ENCODE measurements around the gene TRIM62. TPM values are rescaled to one million over a fixed set of nuclear protein-coding genes. Genes with fewer than 3 reads are reported as not detected.
"Not testable (repeated sequence)": the region's sequence is repeated elsewhere in the genome, so short reads cannot be mapped to it uniquely, and the experiment has no call there.

Gene TRIM62
- total RNA-seq, 1 donor from 2014 or later = 4.8 TPM

GRCh38 chr1:33130297-33130696, 51.5 kb downstream of the TRIM62 start:
- no peaks in the 10 kb centered on the region for H3K36me3 ChIP-seq (ENCODE audit: control insufficient read depth, insufficient read depth, low read length)
- H3K27me3 ChIP-seq (ENCODE audit: control insufficient read depth, insufficient read depth, low read length) = no peaks in the 10 kb centered on the region
- H3K4me3 ChIP-seq (ENCODE audit: low read depth, low read length) = no peak overlapping the region
- no peak for DNase-seq (ENCODE audit: low read depth)
- no peak for TF ChIP-seq CTCF (IDR thresholded peaks at IDR 0.05; ENCODE audit: insufficient read depth, low read length, poor library complexity, severe bottlenecking)

GRCh38 chr1:33128781-33129180, 53.1 kb downstream of the TRIM62 start:
- no peak overlapping the region for H3K4me3 ChIP-seq (ENCODE audit: low read depth, low read length)

GRCh38 chr1:33127001-33127823, 54.6 kb downstream of the TRIM62 start:
- no peaks in the 10 kb centered on the region for H3K36me3 ChIP-seq (ENCODE audit: control insufficient read depth, insufficient read depth, low read length)
- peak overlapping the region; percentile 84 for H3K4me3 ChIP-seq (ENCODE audit: low read depth, low read length)
- DNase-seq (ENCODE audit: low read depth) = peak; percentile 95
- TF ChIP-seq CTCF (IDR thresholded peaks at IDR 0.05; ENCODE audit: insufficient read depth, low read length, poor library complexity, severe bottlenecking) = peak; percentile 96
- no peaks in the 10 kb centered on the region for H3K27me3 ChIP-seq (ENCODE audit: control insufficient read depth, insufficient read depth, low read length)

More at GRCh38 chr1:33128781-33129180, 53.1 kb downstream of the TRIM62 start:
- Histone ChIP-seq H3K27me3 (ENCODE audit: control insufficient read depth, insufficient read depth, low read length) (no peaks in the 10 kb centered on the region), H3K36me3 (ENCODE audit: control insufficient read depth, insufficient read depth, low read length) (no peaks in the 10 kb centered on the region)
- TF ChIP-seq CTCF (IDR thresholded peaks at IDR 0.05; ENCODE audit: insufficient read depth, low read length, poor library complexity, severe bottlenecking) = no peak
- no peak for DNase-seq (ENCODE audit: low read depth)

- TF ChIP-seq CTCF (IDR thresholded peaks at IDR 0.05; ENCODE audit: insufficient read depth, low read length, poor library complexity, severe bottlenecking) = no peak
- DNase-seq (ENCODE audit: low read depth) = no peak
- no peaks in the 10 kb centered on the region for H3K36me3 ChIP-seq (ENCODE audit: control insufficient read depth, insufficient read depth, low read length)
- no peaks in the 10 kb centered on the region for H3K27me3 ChIP-seq (ENCODE audit: control insufficient read depth, insufficient read depth, low read length)
- H3K4me3 ChIP-seq (ENCODE audit: low read depth, low read length) = peak overlapping the region; percentile 84
These were observed 55.3 kb downstream of the TRIM62 start for GRCh38 chr1:33126411-33127000.

GRCh38 chr1:33124647-33125046, 57.2 kb downstream of the TRIM62 start:
- H3K27me3 ChIP-seq (ENCODE audit: control insufficient read depth, insufficient read depth, low read length); H3K36me3 ChIP-seq (ENCODE audit: control insufficient read depth, insufficient read depth, low read length); DNase-seq (ENCODE audit: low read depth); H3K4me3 ChIP-seq (ENCODE audit: low read depth, low read length): not testable (repeated sequence)

- no peaks in the 10 kb centered on the region for H3K27me3 ChIP-seq (ENCODE audit: control insufficient read depth, insufficient read depth, low read length)
- no peak for DNase-seq (ENCODE audit: low read depth)
- H3K4me3 ChIP-seq (ENCODE audit: low read depth, low read length) = no peak overlapping the region
- TF ChIP-seq CTCF (IDR thresholded peaks at IDR 0.05; ENCODE audit: insufficient read depth, low read length, poor library complexity, severe bottlenecking) = no peak
- no peaks in the 10 kb centered on the region for H3K36me3 ChIP-seq (ENCODE audit: control insufficient read depth, insufficient read depth, low read length)
These were observed 58.6 kb downstream of the TRIM62 start for GRCh38 chr1:33123266-33123665.

All from kidney epithelial cell (primary cell).